IPS-NIHi7 (cell line): Measurements from ENCODE around the gene IGF1R.

Experiments used
- DNase-seq: peaks from one replicate; pipeline ENCODE4 v3.0.0; 2012; ENCODE audit warnings: mixed read lengths; ENCODE audit errors: extremely low spot score

The IGF1R gene

GRCh38 chr15:98671060-98672008, 23.0 kb downstream of the IGF1R start:
- peak; percentile 43 for DNase-seq

- no peak for DNase-seq
These were observed 24.8 kb downstream of the IGF1R start for GRCh38 chr15:98673133-98673532.

- DNase-seq: no peak
These were observed 26.0 kb downstream of the IGF1R start for GRCh38 chr15:98674336-98674735.

- no peak for DNase-seq
These were observed 28.4 kb downstream of the IGF1R start for GRCh38 chr15:98676586-98677270.

GRCh38 chr15:98677345-98678059, 29.2 kb downstream of the IGF1R start:
- no peak for DNase-seq

- DNase-seq: no peak
These were observed 30.1 kb downstream of the IGF1R start for GRCh38 chr15:98678484-98678883.

- DNase-seq: no peak
These were observed 32.7 kb downstream of the IGF1R start for GRCh38 chr15:98681061-98681460.

- DNase-seq: no peak
These were observed 34.8 kb downstream of the IGF1R start for GRCh38 chr15:98682992-98683701.

- no peak for DNase-seq
These were observed 35.5 kb downstream of the IGF1R start for GRCh38 chr15:98683831-98684230.

- no peak for DNase-seq
These were observed 36.1 kb downstream of the IGF1R start for GRCh38 chr15:98684436-98684835.

GRCh38 chr15:98684995-98685525, 36.7 kb downstream of the IGF1R start:
- no peak for DNase-seq

- no peak for DNase-seq
These were observed 38.6 kb downstream of the IGF1R start for GRCh38 chr15:98686983-98687382.

GRCh38 chr15:98689431-98689861, 41.1 kb downstream of the IGF1R start:
- DNase-seq: no peak

GRCh38 chr15:98690272-98690950, 42.1 kb downstream of the IGF1R start:
- no peak for DNase-seq

- DNase-seq: no peak
These were observed 43.9 kb downstream of the IGF1R start for GRCh38 chr15:98692213-98692612.

GRCh38 chr15:98694161-98694560, 45.8 kb downstream of the IGF1R start:
- DNase-seq: no peak

- DNase-seq: no peak
These were observed 50.5 kb downstream of the IGF1R start for GRCh38 chr15:98698792-98699191.

- no peak for DNase-seq
These were observed 51.5 kb downstream of the IGF1R start for GRCh38 chr15:98699591-98700424.

GRCh38 chr15:98700519-98700918, 52.2 kb downstream of the IGF1R start:
- DNase-seq: no peak
